ENCODE data around the gene ZNF718. TPM values are rescaled to one million over a fixed set of nuclear protein-coding genes. Genes with fewer than 3 reads are reported as not detected.
"Not testable (repeated sequence)": the region's sequence is repeated elsewhere in the genome, so short reads cannot be mapped to it uniquely, and the experiment has no call there.

ZNF718 gene
- total RNA-seq, 2 experiments from 2014 or later = 7.7 TPM

DNA sequence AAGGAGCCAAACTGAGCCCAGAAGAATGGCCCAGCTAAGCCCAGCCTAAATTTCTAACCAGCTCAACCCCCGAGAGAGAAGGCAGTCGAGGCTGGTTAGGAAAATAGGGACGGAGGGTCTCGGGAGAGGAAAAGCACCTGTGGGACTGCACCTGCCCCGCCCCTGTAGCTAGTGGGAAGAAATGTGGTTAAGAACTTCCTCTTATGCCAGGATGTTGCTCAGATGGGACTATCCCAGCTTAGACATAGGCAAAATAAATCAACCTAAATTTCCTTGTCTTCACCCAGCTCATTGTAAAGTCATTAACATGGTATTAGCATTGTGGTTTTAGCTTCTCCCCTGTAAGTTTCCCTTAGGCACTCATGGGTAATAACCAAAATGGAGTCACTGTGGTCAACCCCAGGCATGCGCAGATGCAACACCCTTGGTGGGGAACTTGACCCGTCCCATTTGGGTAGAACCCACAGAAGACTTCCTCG lies 86.8 kb downstream of the ZNF718 start:
- intact Hi-C loops (cut with micrococcal nuclease) = loop anchor here (5.0 kb wide), 1 partner anchor 89 kb away; the partner anchor contains the start of gene ZNF718
- DNase-seq = peak; percentile 25
- ChIA-PET POLR2A (no interaction called here), CTCF (no interaction called here)
- Mint-ChIP-seq H3K27me3 (peaks cover 2% of the 10 kb centered on the region), H3K27ac (no peak overlapping the region), H3K4me3 (no peak overlapping the region), H3K9me3 (peaks cover 81% of the 10 kb centered on the region), H3K4me1 (ENCODE audit: low read depth) (peaks cover 26% of the 10 kb centered on the region), H3K36me3 (peaks cover 36% of the 10 kb centered on the region)

DNA sequence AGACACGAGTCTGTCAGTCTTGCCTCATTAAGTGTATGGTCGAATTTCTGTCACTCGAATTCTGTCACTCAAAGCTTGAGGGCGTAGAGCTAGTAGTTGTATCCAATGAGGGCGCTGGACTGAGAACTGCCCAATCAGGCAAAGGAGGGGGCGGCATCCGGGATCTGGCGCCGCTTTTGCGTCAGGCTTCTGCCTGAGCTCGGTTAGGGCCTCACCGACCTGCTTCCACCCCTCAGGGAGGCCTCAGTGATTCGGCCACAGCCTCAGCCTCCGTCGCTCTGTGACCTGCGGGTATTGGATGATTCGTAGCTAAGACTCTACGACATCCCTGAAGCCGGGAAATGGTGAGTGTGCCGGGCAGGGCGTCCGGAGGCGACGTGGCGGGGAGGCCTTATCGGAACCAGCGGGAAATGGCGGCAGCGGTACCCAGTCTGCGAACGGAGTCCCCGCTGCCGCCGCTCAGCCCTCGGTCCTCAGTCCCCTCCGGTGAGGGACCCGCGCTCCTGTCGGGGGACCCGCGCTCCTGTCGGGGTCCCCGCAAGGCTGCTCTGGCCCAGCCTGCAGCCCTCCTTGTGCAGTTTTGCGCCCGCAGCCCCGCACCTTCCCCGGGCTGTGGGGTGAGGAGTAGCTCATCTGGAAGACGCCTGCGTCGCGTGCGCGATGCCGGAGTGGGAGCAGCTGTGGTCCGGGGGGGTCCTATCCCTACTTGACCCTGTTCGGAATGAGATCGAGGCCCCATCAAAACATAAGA lies 88.3 kb downstream of the ZNF718 start:
- peaks cover 25% of the 10 kb centered on the region for H3K4me1 Mint-ChIP-seq (ENCODE audit: low read depth)
- H3K9me3 Mint-ChIP-seq = peaks cover 82% of the 10 kb centered on the region
- ChIA-PET POLR2A (no interaction called here), CTCF (no interaction called here)
- intact Hi-C loops (cut with micrococcal nuclease) = loop anchor here (5.0 kb wide), 1 partner anchor 90 kb away; the partner anchor contains the start of gene ZNF718
- no peak for DNase-seq
- H3K27ac Mint-ChIP-seq = no peak overlapping the region
- H3K36me3 Mint-ChIP-seq = peaks cover 38% of the 10 kb centered on the region
- no peak overlapping the region for H3K4me3 Mint-ChIP-seq
- H3K27me3 Mint-ChIP-seq = peaks cover 2% of the 10 kb centered on the region

DNA sequence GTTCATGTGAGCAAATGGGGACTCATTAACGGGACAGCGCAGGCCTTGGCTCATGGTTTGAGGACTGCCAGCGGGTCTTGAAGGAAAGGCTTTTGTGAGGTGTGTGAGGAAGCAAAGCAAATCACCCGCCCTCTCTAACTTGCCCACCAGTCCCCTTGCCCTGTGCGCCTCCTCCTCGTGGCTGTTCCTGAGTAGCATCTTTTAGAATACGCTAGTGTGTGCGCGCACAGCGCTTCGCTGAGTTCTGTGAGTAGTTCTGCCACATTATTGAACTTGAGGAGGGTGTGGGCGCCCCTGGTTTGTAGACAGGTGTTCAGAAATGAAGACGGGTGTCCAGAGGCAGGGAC lies 88.9 kb downstream of the ZNF718 start:
- intact Hi-C loops (cut with micrococcal nuclease) = loop anchor here (5.0 kb wide), 1 partner anchor 91 kb away; the partner anchor contains the start of gene ZNF718
- peaks cover 80% of the 10 kb centered on the region for H3K9me3 Mint-ChIP-seq
- H3K27ac Mint-ChIP-seq, POLR2A ChIA-PET, H3K27me3 Mint-ChIP-seq, H3K4me3 Mint-ChIP-seq, CTCF ChIA-PET, DNase-seq: not testable (repeated sequence)
- H3K4me1 Mint-ChIP-seq (ENCODE audit: low read depth) = peaks cover 20% of the 10 kb centered on the region
- peaks cover 39% of the 10 kb centered on the region for H3K36me3 Mint-ChIP-seq

Other genes with a start within 250 kb of the ZNF718 start
- gene ZNF595, start 71.2 kb upstream of the ZNF718 start, total RNA-seq = 1 to 10 TPM; 6.9 to 7.4 TPM
- gene ZNF732, start 181.0 kb downstream of the ZNF718 start, total RNA-seq = not detected
- gene ZNF141, start 213.3 kb downstream of the ZNF718 start, total RNA-seq = 10 to 100 TPM; 22.4 to 24.2 TPM